Ectodermal cell (in vitro differentiated cells): Measurements from ENCODE around the gene AP3B1.
"Not testable (repeated sequence)": the region's sequence is repeated elsewhere in the genome, so short reads cannot be mapped to it uniquely, and the experiment has no call there.

Experiments used
- H3K27ac ChIP-seq: 2 replicates; pipeline ENCODE4 v1.7.0; 2013; ENCODE audit warnings: mild to moderate bottlenecking, low read depth, low read length; ENCODE audit not compliant: insufficient read depth, poor library complexity, severe bottlenecking
- H3K27me3 ChIP-seq: 2 replicates; pipeline ENCODE4 v1.7.0; 2013; ENCODE audit warnings: mild to moderate bottlenecking, low read length; ENCODE audit not compliant: insufficient read depth, control insufficient read depth, poor library complexity, severe bottlenecking
- H3K36me3 ChIP-seq: one replicate; pipeline ENCODE4 v1.7.0; 2013; ENCODE audit warnings: low read length; ENCODE audit not compliant: control insufficient read depth, insufficient read depth
- H3K4me1 ChIP-seq: one replicate; pipeline ENCODE4 v1.7.0; 2013; ENCODE audit warnings: low read length; ENCODE audit not compliant: control insufficient read depth, insufficient read depth
- H3K4me3 ChIP-seq: 2 replicates; pipeline ENCODE4 v1.7.0; 2013; ENCODE audit warnings: low read depth, low read length, control low read depth; ENCODE audit not compliant: insufficient read depth
- H3K9me3 ChIP-seq: 2 replicates; pipeline ENCODE4 v1.7.0; 2013; ENCODE audit warnings: mild to moderate bottlenecking, low read length, moderate library complexity; ENCODE audit not compliant: control insufficient read depth
- WGBS, 2 experiments: methylation state at CpG; one replicate each; pipeline ENCODE4 v1.1.7; 2013; ENCODE audit warnings: missing lambda C conversion rate in 2 of 2; 5-methylcytosine and 5-hydroxymethylcytosine counted together

AP3B1 gene

DNA sequence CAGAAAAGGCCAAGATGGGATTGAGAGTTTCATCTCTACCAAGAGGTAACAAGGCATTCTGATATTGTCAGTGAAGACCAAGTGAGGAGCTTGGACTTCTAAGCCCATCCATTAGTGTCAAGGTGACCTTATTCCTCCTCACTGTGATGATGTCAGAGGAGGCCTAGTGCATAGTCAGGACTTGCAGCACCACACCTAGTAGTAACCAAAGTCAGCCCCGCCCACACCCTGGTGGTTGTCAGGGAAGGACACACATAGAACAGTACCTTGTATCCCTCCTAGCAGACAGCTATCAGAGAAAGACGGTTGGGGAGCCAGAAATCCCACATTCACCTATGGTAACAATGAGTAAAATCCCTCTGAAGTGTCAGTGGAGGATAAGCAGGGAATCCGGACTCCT lies 111.7 kb downstream of the AP3B1 start:
- WGBS, 2 experiments = 85 to 93% methylated on average over 3 of the region's 3 CpGs
- H3K27ac ChIP-seq = no peak overlapping the region
- no peaks in the 10 kb centered on the region for H3K4me1 ChIP-seq
- H3K9me3 ChIP-seq = no peaks in the 10 kb centered on the region
- peaks cover 3% of the 10 kb centered on the region for H3K36me3 ChIP-seq
- H3K4me3 ChIP-seq = no peak overlapping the region
- H3K27me3 ChIP-seq = no peaks in the 10 kb centered on the region

DNA sequence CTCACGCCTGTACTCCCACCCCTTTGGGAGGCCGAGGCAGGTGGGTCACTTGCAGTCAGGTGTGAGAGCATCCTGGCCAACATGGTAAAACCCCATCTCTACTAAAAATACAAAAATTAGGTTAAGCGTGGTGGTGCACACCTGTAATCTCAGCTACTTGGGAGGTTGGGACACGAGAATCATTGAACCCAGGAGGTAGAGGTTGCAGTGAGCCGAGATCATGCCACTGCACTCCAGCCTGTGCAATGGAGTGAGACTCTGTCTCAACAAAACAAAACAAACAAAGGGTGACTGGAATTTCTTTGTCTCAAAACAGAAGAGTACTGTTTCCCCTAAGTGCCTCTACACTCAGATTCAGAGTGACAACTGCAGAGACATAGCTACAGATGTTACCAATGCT lies 116.1 kb downstream of the AP3B1 start:
- H3K27me3 ChIP-seq = no peaks in the 10 kb centered on the region
- H3K36me3 ChIP-seq = peaks cover 20% of the 10 kb centered on the region
- 91 to 95% methylated on average over 5 of the region's 5 CpGs for WGBS, 2 experiments

DNA sequence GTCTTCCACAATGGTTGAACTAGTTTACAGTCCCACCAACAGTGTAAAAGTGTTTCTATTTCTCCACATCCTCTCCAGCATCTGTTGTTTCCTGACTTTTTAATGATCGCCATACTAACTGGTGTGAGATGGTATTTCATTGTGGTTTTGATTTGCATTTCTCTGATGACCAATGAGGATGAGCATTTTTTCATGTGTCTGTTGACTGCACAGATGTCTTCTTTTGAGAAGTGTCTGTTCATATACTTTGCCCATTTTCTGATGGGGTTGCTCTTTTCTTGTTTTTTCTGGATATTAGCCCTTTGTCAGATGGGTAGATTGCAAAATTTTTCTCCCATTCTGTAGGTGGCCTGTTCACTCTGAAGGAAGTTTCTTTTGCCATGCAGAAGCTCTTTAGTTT lies 124.2 kb downstream of the AP3B1 start:
- H3K4me1 ChIP-seq, H3K4me3 ChIP-seq, H3K9me3 ChIP-seq, H3K27me3 ChIP-seq, H3K27ac ChIP-seq: not testable (repeated sequence)
- peaks cover 20% of the 10 kb centered on the region for H3K36me3 ChIP-seq
- WGBS, 2 experiments = 96 to 100% methylated on average over 1 of the region's 1 CpG

More for the DNA sequence above, 116.1 kb downstream of the AP3B1 start:
- Histone ChIP-seq H3K4me3 (no peak overlapping the region), H3K9me3 (no peaks in the 10 kb centered on the region), H3K4me1 (no peaks in the 10 kb centered on the region), H3K27ac (no peak overlapping the region)

DNA sequence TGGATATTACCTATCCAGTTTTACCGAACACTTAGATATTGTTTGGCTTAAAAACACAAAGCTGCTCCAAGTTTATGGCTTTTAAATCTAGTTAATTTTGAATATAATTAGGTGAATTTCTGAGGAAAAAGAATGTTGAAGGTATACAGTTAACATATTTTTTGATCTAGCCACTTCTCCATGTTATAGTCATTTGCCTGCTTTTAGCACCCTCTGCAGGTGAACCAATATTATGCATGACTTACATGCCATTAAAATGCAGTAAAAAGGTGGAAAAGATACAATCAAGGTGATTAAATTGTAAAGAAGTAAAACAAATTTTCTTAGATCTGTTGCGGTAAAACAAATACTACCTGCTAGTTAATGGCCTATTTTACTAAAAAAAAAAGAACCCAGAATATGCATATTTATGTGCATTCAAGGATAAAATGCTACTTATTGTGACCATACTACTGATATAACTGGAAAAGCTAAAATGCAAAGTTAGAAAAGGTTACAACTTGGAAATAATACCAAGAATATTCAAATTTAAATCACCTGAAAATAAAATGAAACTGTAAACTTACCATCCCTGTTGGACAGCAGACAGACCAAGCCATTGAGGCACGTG lies 132.1 kb downstream of the AP3B1 start:
- Histone ChIP-seq H3K4me3 (no peak overlapping the region), H3K27me3 (no peaks in the 10 kb centered on the region), H3K9me3 (peaks cover 1% of the 10 kb centered on the region), H3K36me3 (no peaks in the 10 kb centered on the region), H3K27ac (no peak overlapping the region), H3K4me1 (no peaks in the 10 kb centered on the region)
- WGBS, 2 experiments = 97 to 100% methylated on average over 1 to 2 of the region's 3 CpGs

DNA sequence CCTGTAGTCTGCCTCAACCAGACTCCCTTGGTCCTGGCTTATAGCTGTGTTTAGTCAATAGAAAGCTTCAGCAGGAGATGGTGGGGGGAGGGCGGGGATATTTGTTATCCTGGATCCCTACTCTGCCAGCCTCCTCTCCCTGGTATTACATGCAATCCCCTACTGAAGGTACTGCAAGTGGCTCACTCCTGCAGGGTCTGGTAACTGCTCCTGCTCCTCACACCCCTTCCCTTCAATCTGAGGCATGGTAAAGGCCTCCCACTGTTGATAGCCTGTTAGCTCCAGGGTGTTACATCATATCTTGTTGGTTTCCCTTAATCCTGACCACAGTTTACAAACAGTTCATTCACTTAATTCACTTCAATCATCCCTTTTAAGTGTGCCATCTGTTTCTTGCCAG lies 137.5 kb downstream of the AP3B1 start:
- Histone ChIP-seq H3K36me3 (peaks cover 9% of the 10 kb centered on the region), H3K9me3 (no peaks in the 10 kb centered on the region), H3K4me3 (no peak overlapping the region), H3K4me1 (no peaks in the 10 kb centered on the region), H3K27ac (no peak overlapping the region), H3K27me3 (no peaks in the 10 kb centered on the region)
- 81 to 85% methylated on average over 1 of the region's 1 CpG for WGBS, 2 experiments

DNA sequence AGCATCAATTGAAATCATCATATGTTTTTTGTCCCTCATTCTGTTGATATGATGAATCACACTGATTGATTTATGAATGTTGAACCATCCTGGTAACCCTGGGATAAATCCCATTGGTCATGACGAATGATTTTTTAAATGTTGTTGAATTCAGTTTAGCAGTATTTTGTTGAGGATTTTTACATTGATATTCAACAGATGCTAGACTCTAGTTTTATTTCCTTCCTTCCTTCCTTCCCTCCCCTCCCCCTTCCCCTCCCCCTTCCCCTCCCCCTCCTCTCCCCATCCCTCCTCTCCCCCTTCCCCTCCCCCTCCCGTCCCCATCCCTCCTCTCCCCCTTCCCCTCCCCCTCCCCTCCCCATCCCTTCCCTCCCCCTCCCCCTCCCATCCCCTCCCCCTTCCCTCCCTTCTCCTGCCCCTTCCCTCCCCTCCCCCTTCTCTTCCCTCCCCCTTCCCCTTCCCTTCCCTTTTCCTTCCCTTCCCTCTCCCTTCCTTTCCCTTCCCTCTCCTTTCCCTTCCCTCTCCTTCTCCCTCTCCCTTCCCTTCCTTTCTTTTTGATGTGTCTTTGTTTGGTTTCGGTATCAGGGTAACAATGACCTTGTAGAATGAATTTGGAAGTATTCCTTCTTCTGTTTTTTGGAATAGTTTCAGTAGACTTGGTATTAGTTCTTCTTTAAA lies 142.8 kb downstream of the AP3B1 start:
- Histone ChIP-seq H3K4me1 (no peaks in the 10 kb centered on the region), H3K27ac (no peak overlapping the region), H3K36me3 (peaks cover 9% of the 10 kb centered on the region), H3K27me3 (no peaks in the 10 kb centered on the region), H3K4me3 (no peak overlapping the region), H3K9me3 (no peaks in the 10 kb centered on the region)
- 94 to 95% methylated on average over 2 of the region's 3 CpGs for WGBS, 2 experiments

DNA sequence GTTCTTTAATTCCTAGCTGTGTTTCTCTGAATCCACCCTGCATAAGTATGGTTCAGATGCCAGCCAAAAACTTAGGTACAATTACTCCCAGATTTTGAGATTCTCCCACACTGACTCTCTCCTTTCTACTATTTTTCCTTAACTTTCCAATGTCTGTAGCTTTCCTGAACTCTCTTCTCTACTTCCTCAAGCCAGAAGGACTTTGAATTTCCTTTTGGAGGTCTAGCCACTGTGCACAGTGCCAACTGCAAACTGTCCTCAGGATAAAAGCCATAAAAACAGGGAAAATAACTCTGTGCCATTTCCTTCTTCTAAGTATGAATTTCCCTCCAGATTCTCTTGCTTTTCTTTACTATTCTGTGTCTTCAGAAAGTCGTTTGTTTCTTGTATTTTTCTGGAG lies 157.2 kb downstream of the AP3B1 start:
- H3K27ac ChIP-seq = no peak overlapping the region
- no peaks in the 10 kb centered on the region for H3K27me3 ChIP-seq
- H3K36me3 ChIP-seq = no peaks in the 10 kb centered on the region
- 88% methylated on average over 1 of the region's 1 CpG; no CpG with 5 or more reads in 1 of the 2 experiments for WGBS, 2 experiments
- H3K4me3 ChIP-seq = no peak overlapping the region
- no peaks in the 10 kb centered on the region for H3K4me1 ChIP-seq
- H3K9me3 ChIP-seq = no peaks in the 10 kb centered on the region

DNA sequence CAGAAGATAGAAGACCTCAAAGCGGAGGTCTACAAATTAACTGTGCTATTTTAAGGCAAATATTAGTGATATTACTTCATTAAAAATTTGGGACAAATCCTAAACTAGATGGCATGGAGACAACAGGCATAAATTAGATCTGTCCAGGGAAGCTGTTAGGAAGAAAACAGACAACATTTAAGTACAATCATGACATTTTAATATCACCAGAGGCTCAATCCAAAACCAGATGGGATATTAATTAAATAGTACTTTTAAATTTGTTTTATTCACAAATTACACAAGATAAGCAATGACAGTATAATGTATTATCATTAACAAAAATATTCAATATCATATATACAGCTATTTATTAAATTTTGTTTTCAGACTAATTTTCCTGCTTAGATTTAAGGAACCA lies 161.1 kb downstream of the AP3B1 start:
- WGBS, 2 experiments = 100% methylated on average over 1 of the region's 1 CpG; no CpG with 5 or more reads in 1 of the 2 experiments
- no peaks in the 10 kb centered on the region for H3K9me3 ChIP-seq
- H3K27me3 ChIP-seq = no peaks in the 10 kb centered on the region
- no peaks in the 10 kb centered on the region for H3K4me1 ChIP-seq
- H3K27ac ChIP-seq = no peak overlapping the region
- H3K4me3 ChIP-seq = no peak overlapping the region
- H3K36me3 ChIP-seq = no peaks in the 10 kb centered on the region

DNA sequence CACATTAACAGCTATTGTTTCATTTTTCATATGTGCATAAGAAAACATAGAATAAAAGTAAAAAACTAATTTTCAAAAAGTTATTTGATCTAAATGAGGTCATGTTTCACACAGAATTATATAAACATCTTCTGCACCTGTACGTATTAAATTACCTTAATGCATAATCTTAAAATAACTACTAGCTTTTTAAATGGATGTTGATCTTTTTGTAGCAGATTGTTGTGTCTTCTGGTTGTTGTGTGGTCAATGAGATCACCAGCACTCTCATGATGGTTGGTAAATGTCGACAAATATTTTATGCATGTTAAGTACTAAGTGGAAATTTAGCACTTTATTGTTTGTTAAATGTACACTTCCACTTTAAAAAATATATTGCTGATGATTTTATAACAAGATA lies 162.0 kb downstream of the AP3B1 start:
- WGBS, 2 experiments = 71 to 100% methylated on average over 1 of the region's 2 CpGs
- H3K36me3 ChIP-seq = no peaks in the 10 kb centered on the region

DNA sequence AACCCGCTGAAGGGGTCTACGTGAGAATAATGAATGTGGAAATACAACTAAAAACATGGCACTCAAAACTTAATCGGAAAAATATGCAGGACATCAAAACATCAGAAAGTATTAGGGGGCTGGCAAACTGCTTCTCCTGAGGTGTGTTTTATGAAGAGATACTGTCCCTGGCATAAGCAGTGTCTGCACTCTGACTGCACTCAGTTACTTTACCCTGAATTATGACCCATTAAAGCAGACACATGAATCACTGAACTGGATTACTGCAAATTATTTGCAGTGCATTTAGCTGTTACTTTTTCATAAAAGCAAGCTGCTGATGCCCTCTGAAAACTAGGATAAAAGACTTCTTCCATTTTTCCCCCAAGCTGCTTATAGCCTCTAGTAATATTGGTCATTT lies 164.9 kb downstream of the AP3B1 start:
- Histone ChIP-seq H3K36me3 (no peaks in the 10 kb centered on the region), H3K9me3 (no peaks in the 10 kb centered on the region), H3K27me3 (no peaks in the 10 kb centered on the region), H3K4me1 (no peaks in the 10 kb centered on the region), H3K27ac (no peak overlapping the region), H3K4me3 (no peak overlapping the region)
- WGBS, 2 experiments = 93 to 99% methylated on average over 3 of the region's 3 CpGs

More for the DNA sequence above, 162.0 kb downstream of the AP3B1 start:
- no peak overlapping the region for H3K27ac ChIP-seq
- H3K4me3 ChIP-seq = no peak overlapping the region
- H3K9me3 ChIP-seq = no peaks in the 10 kb centered on the region
- H3K4me1 ChIP-seq = no peaks in the 10 kb centered on the region
- H3K27me3 ChIP-seq = no peaks in the 10 kb centered on the region
